ENCODE measurements around the gene IFT80.
"Not testable (repeated sequence)": the region's sequence is repeated elsewhere in the genome, so short reads cannot be mapped to it uniquely, and the experiment has no call there.

IFT80 gene

DNA sequence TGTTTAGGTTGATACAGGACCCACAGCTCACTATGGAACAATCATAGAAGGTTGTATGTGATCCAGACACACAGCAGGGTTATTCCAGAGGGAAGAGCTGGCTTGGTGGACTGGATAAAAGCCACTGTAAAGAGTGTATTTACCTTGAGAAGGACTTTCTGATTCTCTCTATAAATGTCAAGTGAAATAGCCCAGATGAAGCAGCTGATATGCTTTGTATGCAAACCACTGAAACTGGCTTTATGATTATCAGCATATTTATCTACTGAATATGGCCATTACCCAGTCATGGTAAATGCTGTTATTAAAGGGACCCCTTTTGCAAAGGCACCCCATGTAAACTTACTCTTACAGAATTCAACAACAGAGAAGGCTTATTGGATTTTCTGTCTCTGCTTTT is 145.7 kb downstream of the IFT80 start:
- no peak for DNase-seq

- no peak for DNase-seq
Observed at GRCh38 chr3:160247766-160248165, 151.3 kb downstream of the IFT80 start.

DNA sequence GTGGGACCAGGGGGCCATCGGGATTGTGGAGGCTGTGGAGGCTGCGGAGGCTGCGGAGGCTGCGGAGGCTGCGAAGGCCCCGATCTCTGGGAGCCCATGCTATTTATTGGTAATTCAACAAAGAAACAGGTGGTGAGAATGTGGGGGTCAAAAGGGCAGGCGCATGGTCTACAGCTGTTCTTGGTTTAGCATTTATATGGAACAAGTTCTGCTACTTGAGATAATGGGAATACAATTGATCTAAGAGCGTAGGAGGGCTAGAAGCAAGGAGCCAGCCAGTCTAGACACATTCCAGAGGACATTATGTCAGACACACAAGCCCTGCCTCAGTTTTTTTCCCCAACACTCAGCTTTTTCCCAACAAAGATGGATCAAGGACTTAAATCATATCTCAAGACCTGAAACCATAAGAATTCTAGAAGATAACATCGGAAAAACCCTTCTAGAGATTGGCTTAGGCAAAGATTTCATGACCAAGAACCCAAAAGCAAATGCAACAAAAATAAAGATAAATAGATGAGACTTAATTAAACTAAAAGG is 153.7 kb downstream of the IFT80 start:
- DNase-seq, result no peak

- not testable (repeated sequence) for DNase-seq
Observed at GRCh38 chr3:160240719-160241118, 158.3 kb downstream of the IFT80 start.

DNA sequence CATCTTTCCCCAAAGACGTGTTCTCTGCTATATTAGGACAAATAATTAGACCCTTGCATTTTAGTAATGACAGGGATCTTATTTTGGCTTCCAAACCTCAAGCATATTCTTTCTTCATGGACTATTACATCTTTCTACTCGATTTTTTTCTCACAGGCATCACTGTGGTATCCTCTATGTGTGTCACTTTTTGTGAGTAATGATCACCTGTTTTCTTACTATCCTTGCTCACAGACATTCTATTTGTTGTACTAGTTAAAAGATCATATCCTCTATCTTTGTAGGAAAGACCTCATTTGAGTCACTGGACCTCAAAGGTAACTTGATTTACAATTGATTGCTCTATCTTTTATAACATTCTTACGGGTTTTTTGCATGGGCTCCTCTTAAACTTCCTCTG is 167.0 kb downstream of the IFT80 start:
- no peak for DNase-seq

GRCh38 chr3:160227419-160227818 is 171.6 kb downstream of the IFT80 start:
- DNase-seq, result no peak

GRCh38 chr3:160226026-160226907 is 172.8 kb downstream of the IFT80 start:
- peak in 1 of 2 donors; percentile 5 for DNase-seq

DNA sequence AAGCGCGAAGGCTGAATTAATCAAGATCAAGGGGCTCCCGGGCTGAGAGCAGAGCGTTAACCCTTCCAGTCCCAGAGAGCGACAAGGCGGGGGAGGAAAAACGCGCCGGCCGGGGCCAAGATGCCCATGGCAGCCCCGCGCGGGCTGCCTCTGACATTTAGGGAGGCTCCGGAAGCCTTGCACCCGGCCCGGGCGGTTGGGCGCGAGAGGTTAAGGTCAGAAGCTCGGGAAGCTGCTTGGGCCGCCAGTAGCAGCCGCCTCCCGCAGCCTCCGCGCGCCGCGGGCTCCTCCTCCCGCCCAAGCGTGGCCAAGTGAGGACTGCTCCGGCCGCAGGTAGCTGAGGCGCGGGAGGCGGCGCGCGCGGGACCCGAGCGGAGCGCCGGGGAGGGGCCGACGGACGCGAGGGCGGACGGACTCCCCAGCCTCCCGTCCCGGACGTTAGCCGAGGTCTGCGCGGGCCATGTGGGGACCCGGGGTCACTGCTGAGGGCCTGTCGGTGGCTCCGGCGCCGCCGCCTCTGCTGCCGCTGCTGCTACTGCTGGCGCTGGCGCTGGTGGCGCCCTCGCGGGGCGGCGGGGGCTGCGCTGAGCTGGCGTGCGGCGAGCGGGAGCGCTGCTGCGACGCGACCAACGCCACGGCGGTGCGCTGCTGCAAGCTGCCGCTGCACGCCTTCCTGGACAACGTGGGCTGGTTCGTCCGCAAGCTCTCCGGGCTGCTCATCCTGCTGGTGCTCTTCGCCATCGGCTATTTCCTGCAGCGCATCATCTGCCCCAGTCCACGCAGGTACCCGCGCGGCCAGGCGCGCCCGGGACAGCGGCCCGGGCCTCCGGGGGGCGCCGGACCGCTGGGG is 173.6 kb downstream of the IFT80 start, which contains the start of gene C3orf80:
TSS of gene C3orf80 (plus strand) at position 247 of the 850 bp plus-strand sequence. CDS start at position 461, 214 bp downstream.
- DNase-seq, result peak in 1 of 2 donors; percentile 36

DNA sequence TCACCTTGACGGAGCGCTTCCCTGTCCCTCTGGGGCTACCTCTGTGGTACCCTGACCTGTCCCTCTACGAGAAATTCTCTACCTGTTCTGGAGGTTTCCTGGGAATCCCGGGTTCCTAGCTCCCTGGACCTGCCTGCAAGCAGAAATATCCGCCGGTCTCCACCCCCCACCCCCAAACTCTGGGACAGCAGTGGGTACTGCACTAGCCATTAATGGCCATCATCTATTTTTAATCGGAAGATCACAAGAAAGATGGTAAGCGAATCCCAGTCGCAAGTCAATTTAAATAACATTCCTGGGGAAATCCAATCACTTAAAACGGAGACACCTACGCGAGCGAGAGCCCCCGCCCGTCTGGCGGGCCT is 174.2 kb downstream of the IFT80 start:
- DNase-seq, result no peak

GRCh38 chr3:160224256-160224655 is 174.8 kb downstream of the IFT80 start:
- DNase-seq, result no peak

DNA sequence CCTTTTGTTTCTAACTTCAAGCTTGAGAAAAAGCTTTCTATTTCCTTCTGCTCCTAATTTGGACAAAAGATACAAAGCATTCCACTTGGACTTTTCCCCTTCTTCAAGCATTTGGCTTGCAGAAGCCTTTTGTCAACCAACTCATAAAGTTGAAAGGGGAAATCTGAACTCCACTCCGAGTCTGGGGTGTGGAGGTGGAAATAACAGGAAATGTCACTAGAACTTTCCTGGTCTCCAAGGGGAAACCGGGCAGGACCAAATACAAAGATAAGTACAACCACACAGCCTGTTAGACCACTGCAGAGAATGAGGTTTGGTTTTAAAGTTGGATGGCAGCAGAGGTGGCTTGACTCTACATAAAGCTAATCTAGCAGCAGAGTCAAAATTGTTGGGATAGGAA is 178.0 kb downstream of the IFT80 start:
- DNase-seq, result no peak

- no peak for DNase-seq
Observed at GRCh38 chr3:160220038-160220437, 179.0 kb downstream of the IFT80 start.

DNA sequence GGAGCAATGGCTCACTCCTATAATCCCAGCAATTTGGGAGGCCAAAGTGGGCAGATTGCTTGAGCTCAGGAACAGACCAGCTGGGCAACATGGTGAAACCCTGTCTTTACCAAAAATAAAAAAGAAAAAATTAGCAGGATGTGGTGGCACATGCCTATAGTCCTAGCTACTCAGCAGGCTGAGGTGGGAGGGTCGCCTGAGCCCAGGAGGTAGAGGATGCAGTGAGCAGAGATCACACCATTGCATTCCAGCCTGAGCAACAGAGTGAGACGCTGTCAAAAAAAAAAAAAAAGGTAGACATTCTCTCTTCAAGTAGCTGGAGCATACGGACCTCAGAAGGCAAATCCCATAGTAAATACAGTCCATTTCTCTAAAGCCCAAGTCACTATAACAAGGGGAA is 180.9 kb downstream of the IFT80 start:
- no peak for DNase-seq

- DNase-seq, result no peak
Observed at GRCh38 chr3:160217675-160218074, 181.3 kb downstream of the IFT80 start.

DNA sequence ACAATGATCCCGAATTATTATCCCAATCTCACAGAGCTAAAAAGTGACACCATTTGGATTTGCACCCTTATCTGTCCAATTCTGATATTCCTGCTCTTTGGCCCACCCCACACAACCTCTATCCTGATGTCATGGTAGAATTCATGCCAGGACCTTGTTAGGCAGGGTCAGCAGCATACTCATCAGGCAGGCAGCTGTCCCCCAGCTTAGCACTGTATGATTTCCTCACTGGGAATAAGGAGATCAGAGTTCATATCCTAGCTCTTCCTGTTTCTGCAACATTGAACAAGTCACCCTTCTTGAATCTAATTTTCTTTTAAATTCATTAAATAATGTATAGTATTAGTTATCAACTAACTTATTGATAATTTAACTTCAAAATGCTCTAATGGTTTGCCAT is 185.8 kb downstream of the IFT80 start:
- DNase-seq, result no peak

- no peak for DNase-seq
Observed at GRCh38 chr3:160210799-160211221, 188.2 kb downstream of the IFT80 start.

DNA sequence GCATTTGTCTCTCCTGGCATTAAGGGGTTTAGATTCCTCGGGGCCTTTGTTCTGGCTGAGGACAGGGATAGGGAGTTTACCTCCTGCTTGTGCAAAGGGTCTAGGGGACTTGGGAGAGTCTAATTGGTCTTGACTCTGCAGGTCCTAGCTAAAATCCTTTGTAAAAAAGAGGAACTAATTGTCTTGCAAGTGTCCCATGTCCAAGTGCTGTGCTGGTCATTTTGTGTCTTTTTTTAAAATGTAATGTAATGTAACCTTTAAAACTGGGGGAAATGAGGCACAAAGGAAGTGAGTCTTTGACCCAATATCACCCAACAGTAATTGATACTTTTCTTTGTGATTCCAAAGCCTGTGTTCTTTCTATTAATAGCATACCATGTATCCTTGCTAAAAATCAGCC is 188.7 kb downstream of the IFT80 start:
- DNase-seq, result no peak

Measured in CD4-positive, alpha-beta T cell treated with Interferon alpha-2 for 1 hour (primary cell).